H9 (cell line): ENCODE data around the gene MAGEA9. TPM values are rescaled to one million over a fixed set of nuclear protein-coding genes. Genes with fewer than 3 reads are reported as not detected.
"Not testable (repeated sequence)": the region's sequence is repeated elsewhere in the genome, so short reads cannot be mapped to it uniquely, and the experiment has no call there.

ENCODE experiments used
- DNase-seq: peaks from one replicate; pipeline ENCODE4 v3.0.0-alpha.2; 2017
- H2AFZ ChIP-seq: one replicate; pipeline ENCODE4 v1.6.1; 2013; ENCODE audit warnings: mild to moderate bottlenecking, low read length, control low read depth, moderate library complexity
- H2AK5ac ChIP-seq: 2 replicates; pipeline ENCODE4 v1.6.1; 2013; ENCODE audit warnings: low read length, control low read depth, mixed read lengths; ENCODE audit not compliant: insufficient read length
- H2BK120ac ChIP-seq: one replicate; pipeline ENCODE4 v1.6.1; 2013; ENCODE audit warnings: low read depth, mild to moderate bottlenecking, low read length, control low read depth, inconsistent platforms; ENCODE audit not compliant: poor library complexity, severe bottlenecking
- H2BK12ac ChIP-seq: 2 replicates; pipeline ENCODE4 v1.6.1; 2013; ENCODE audit warnings: low read length, control low read depth, mixed read lengths, low read depth; ENCODE audit not compliant: insufficient read length
- H2BK15ac ChIP-seq: 2 replicates; pipeline ENCODE4 v1.6.1; 2013; ENCODE audit warnings: low read depth, low read length, control low read depth
- H2BK20ac ChIP-seq: one replicate; pipeline ENCODE4 v1.6.1; 2013; ENCODE audit warnings: low read depth, mild to moderate bottlenecking, low read length, control low read depth, inconsistent platforms; ENCODE audit not compliant: poor library complexity, severe bottlenecking
- H2BK5ac ChIP-seq: 2 replicates; pipeline ENCODE4 v1.6.1; 2013; ENCODE audit warnings: low read length, control low read depth, mixed read lengths; ENCODE audit not compliant: insufficient read length
- H3K14ac ChIP-seq: 2 replicates; pipeline ENCODE4 v1.6.1; 2013; ENCODE audit warnings: low read length, control low read depth; ENCODE audit not compliant: insufficient read depth
- H3K18ac ChIP-seq: 2 replicates; pipeline ENCODE4 v1.6.1; 2013; ENCODE audit warnings: low read depth, mild to moderate bottlenecking, mixed read lengths, low read length, control low read depth; ENCODE audit not compliant: insufficient read length
- H3K23ac ChIP-seq: 2 replicates; pipeline ENCODE4 v1.6.1; 2013; ENCODE audit warnings: low read length, control low read depth, mixed read lengths, low read depth; ENCODE audit not compliant: insufficient read length
- H3K23me2 ChIP-seq: 2 replicates; pipeline ENCODE4 v1.6.1; 2013; ENCODE audit warnings: low read depth, mild to moderate bottlenecking, mixed read lengths, low read length, control low read depth; ENCODE audit not compliant: insufficient read length, poor library complexity, severe bottlenecking
- H3K27ac ChIP-seq: 2 replicates; pipeline ENCODE4 v1.5.1; 2013; ENCODE audit warnings: low read length, control low read depth, mixed read lengths, low read depth; ENCODE audit not compliant: insufficient read length
- H3K27me3 ChIP-seq: 2 replicates; pipeline ENCODE4 v1.6.1; 2013; ENCODE audit warnings: low read length, control low read depth, inconsistent platforms; ENCODE audit not compliant: insufficient read depth
- H3K4ac ChIP-seq: 2 replicates; pipeline ENCODE4 v1.6.1; 2013; ENCODE audit warnings: low read depth, mild to moderate bottlenecking, control low read depth, inconsistent platforms, low read length, moderate library complexity
- H3K4me1 ChIP-seq: 2 replicates; pipeline ENCODE4 v1.6.1; 2013; ENCODE audit warnings: low read length, control low read depth, inconsistent platforms; ENCODE audit not compliant: insufficient read depth
- H3K4me2 ChIP-seq: 2 replicates; pipeline ENCODE4 v1.6.1; 2013; ENCODE audit warnings: low read length, control low read depth, mixed read lengths; ENCODE audit not compliant: insufficient read length, insufficient read depth
- H3K56ac ChIP-seq: 2 replicates; pipeline ENCODE4 v1.6.1; 2013; ENCODE audit warnings: low read depth, mild to moderate bottlenecking, mixed read lengths, low read length, control low read depth; ENCODE audit not compliant: insufficient read length
- H3K79me1 ChIP-seq: 2 replicates; pipeline ENCODE4 v1.6.1; 2013; ENCODE audit warnings: low read depth, mild to moderate bottlenecking, moderate library complexity, low read length, control low read depth, inconsistent platforms; ENCODE audit not compliant: insufficient read depth, poor library complexity, severe bottlenecking
- H3K79me2 ChIP-seq: 2 replicates; pipeline ENCODE4 v1.6.1; 2013; ENCODE audit warnings: low read length, control low read depth, inconsistent platforms; ENCODE audit not compliant: insufficient read depth
- H3K9ac ChIP-seq: 2 replicates; pipeline ENCODE4 v1.6.1; 2013; ENCODE audit warnings: low read length, control low read depth, mixed read lengths; ENCODE audit not compliant: insufficient read length; ENCODE audit errors: extremely low read depth
- H3K9me3 ChIP-seq: one replicate; pipeline ENCODE4 v1.6.1; 2013; ENCODE audit warnings: low read depth, low read length, inconsistent platforms; ENCODE audit not compliant: control insufficient read depth
- H3T11ph ChIP-seq: one replicate; pipeline ENCODE4 v1.6.1; 2013; ENCODE audit warnings: mild to moderate bottlenecking, low read length, control low read depth, inconsistent platforms
- H4K20me1 ChIP-seq: one replicate; pipeline ENCODE4 v1.6.1; 2013; ENCODE audit not compliant: control insufficient read depth, insufficient read length, insufficient read depth
- H4K5ac ChIP-seq: 2 replicates; pipeline ENCODE4 v1.6.1; 2013; ENCODE audit warnings: low read depth, mild to moderate bottlenecking, mixed read lengths, low read length, control low read depth; ENCODE audit not compliant: insufficient read length
- H4K8ac ChIP-seq: replicated peaks from 2 replicates; pipeline ENCODE4 v1.6.1; 2013; ENCODE audit warnings: low read length, control low read depth, mixed read lengths, low read depth; ENCODE audit not compliant: insufficient read length
- H4K91ac ChIP-seq: 2 replicates; pipeline ENCODE4 v1.6.1; 2013; ENCODE audit warnings: low read depth, mild to moderate bottlenecking, moderate library complexity, mixed read lengths, low read length, control low read depth; ENCODE audit not compliant: insufficient read length
- H3K27ac Mint-ChIP-seq, 3 experiments: 2 replicates in 2 of 3; 3 replicates in 1 of 3; pipeline ENCODE4 v1.8.0; 2020 to 2021; ENCODE audit warnings: mixed read lengths in 3 of 3, mild to moderate bottlenecking in 1 of 3, moderate library complexity in 1 of 3
- H3K27me3 Mint-ChIP-seq: 2 replicates; pipeline ENCODE4 v1.8.0; 2021; ENCODE audit warnings: low read depth, mild to moderate bottlenecking, moderate library complexity, mixed read lengths
- H3K36me3 Mint-ChIP-seq, 3 experiments: 2 replicates in 2 of 3; 3 replicates in 1 of 3; pipeline ENCODE4 v1.8.0; 2020 to 2021; ENCODE audit warnings: low read depth in 3 of 3, mixed read lengths in 3 of 3; ENCODE audit not compliant: insufficient read depth in 1 of 3
- H3K4me1 Mint-ChIP-seq, 2 experiments: 2 replicates each; pipeline ENCODE4 v1.8.0; 2020; ENCODE audit warnings: mixed read lengths in 2 of 2
- H3K4me3 Mint-ChIP-seq, 2 experiments: 2 replicates in 1 of 2; 3 replicates in 1 of 2; pipeline ENCODE4 v1.8.0; 2020 to 2021; ENCODE audit warnings: mild to moderate bottlenecking in 2 of 2, mixed read lengths in 2 of 2, moderate library complexity in 1 of 2
- H3K9me3 Mint-ChIP-seq, 2 experiments: 2 replicates in 1 of 2; 3 replicates in 1 of 2; pipeline ENCODE4 v1.8.0; 2020; ENCODE audit warnings: mild to moderate bottlenecking in 2 of 2, mixed read lengths in 2 of 2, moderate library complexity in 1 of 2
- WGBS: extraction: QIAGEN DNeasy Blood & Tissue Kit; methylation state at CpG from one replicate; pipeline ENCODE4 v1.1.7; 2013; ENCODE audit warnings: missing lambda C conversion rate, low lambda C conversion rate, mixed read lengths; ENCODE audit not compliant: insufficient read length; ENCODE audit errors: extremely low coverage; 5-methylcytosine and 5-hydroxymethylcytosine counted together
- total RNA-seq: library from RNA; stranded (reverse); gene quantifications from 2 replicates; pipeline ENCODE4 v1.2.1, GENCODE V29; 2021

Gene MAGEA9
- total RNA-seq, 1 experiment from 2014 or later, result 0.28 TPM

- H3K23me2 ChIP-seq, H3K9ac ChIP-seq, H2BK120ac ChIP-seq, H3K4me2 ChIP-seq, H3K4me1 ChIP-seq, DNase-seq, H2AK5ac ChIP-seq, H3K56ac ChIP-seq, H3K18ac ChIP-seq, H2AFZ ChIP-seq, H2BK12ac ChIP-seq, H2BK20ac ChIP-seq, H3K79me2 ChIP-seq, H3T11ph ChIP-seq, H3K27ac Mint-ChIP-seq, H3K23ac ChIP-seq, H3K4ac ChIP-seq, H3K27me3 ChIP-seq, H3K79me1 ChIP-seq, H3K4me1 Mint-ChIP-seq, H4K91ac ChIP-seq, H3K4me3 Mint-ChIP-seq, H3K36me3 Mint-ChIP-seq, H3K27me3 Mint-ChIP-seq, H3K14ac ChIP-seq, H2BK15ac ChIP-seq, H3K9me3 ChIP-seq, H2BK5ac ChIP-seq, H3K27ac ChIP-seq, H4K20me1 ChIP-seq, H4K5ac ChIP-seq, H4K8ac ChIP-seq: not testable (repeated sequence)
- peaks cover 9 to 12% of the 10 kb centered on the region in 2 experiments for H3K9me3 Mint-ChIP-seq
- no CpG with 5 or more reads among the region's 6 CpGs for WGBS
Measured at GRCh38 chrX:149746390-149747007, 35.2 kb upstream of the MAGEA9 start.
